ENCODE data around the gene TEX19.

- TF ChIP-seq, protein P1, sequence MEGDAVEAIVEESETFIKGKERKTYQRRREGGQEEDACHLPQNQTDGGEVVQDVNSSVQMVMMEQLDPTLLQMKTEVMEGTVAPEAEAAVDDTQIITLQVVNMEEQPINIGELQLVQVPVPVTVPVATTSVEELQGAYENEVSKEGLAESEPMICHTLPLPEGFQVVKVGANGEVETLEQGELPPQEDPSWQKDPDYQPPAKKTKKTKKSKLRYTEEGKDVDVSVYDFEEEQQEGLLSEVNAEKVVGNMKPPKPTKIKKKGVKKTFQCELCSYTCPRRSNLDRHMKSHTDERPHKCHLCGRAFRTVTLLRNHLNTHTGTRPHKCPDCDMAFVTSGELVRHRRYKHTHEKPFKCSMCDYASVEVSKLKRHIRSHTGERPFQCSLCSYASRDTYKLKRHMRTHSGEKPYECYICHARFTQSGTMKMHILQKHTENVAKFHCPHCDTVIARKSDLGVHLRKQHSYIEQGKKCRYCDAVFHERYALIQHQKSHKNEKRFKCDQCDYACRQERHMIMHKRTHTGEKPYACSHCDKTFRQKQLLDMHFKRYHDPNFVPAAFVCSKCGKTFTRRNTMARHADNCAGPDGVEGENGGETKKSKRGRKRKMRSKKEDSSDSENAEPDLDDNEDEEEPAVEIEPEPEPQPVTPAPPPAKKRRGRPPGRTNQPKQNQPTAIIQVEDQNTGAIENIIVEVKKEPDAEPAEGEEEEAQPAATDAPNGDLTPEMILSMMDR (IDR thresholded peaks at IDR 0.05): no peak
- TF ChIP-seq POLR2A (IDR thresholded peaks at IDR 0.05): no peak
Measured at GRCh38 chr17:82318169-82318498, 40.9 kb upstream of the TEX19 start.
